Upper lobe of left lung (tissue), 6 donors: ENCODE measurements around the gene RABL6. TPM values are rescaled to one million over a fixed set of nuclear protein-coding genes. Genes with fewer than 3 reads are reported as not detected.
"Not testable (repeated sequence)": the region's sequence is repeated elsewhere in the genome, so short reads cannot be mapped to it uniquely, and the experiment has no call there.

Experiments
- ATAC-seq, 2 donors: fragments of 200-7000 bp; cut with Tn5 transposase; one replicate each; pipeline ENCODE4 v1.9.1; 2022; ENCODE audit warnings: mild to moderate bottlenecking in 2 of 2, moderate library complexity in 2 of 2; ENCODE audit not compliant: low FRiP score in 2 of 2
- DNase-seq, 2 donors: peaks; one replicate each; pipeline ENCODE4 v3.0.0-alpha.2; 2019 to 2020
- H3K27ac ChIP-seq, 4 donors: fragments of 200-600 bp; sonication (generic); one replicate each; pipeline ENCODE4 v1.5.1; 2016 to 2019
- H3K27me3 ChIP-seq, 4 donors: fragments of 200-600 bp; sonication (generic); one replicate each; pipeline ENCODE4 v1.5.1; 2017 to 2019
- H3K36me3 ChIP-seq, 4 donors: fragments of 200-600 bp; sonication (generic); one replicate each; pipeline ENCODE4 v1.5.1; 2016 to 2019
- H3K4me1 ChIP-seq, 4 donors: fragments of 200-600 bp; sonication (generic); one replicate each; pipeline ENCODE4 v1.5.1; 2018 to 2019
- H3K4me3 ChIP-seq, 4 donors: fragments of 200-600 bp; sonication (generic); one replicate each; pipeline ENCODE4 v1.5.1; 2017 to 2019; ENCODE audit warnings: mild to moderate bottlenecking in 2 of 4, moderate library complexity in 1 of 4
- H3K9me3 ChIP-seq, 4 donors: fragments of 200-600 bp; sonication (generic); one replicate each; pipeline ENCODE4 v1.5.1; 2018 to 2019
- EP300 ChIP-seq, 4 donors: sonication (generic); formaldehyde crosslinking; IDR thresholded peaks; one replicate each; pipeline ENCODE4 v1.5.1; 2017; ENCODE audit warnings: antibody characterized with exemption in 4 of 4, control low read depth in 2 of 4
- POLR2A ChIP-seq, 4 donors: fragments of 450-650 bp; IDR thresholded peaks; one replicate each; pipeline ENCODE4 v1.5.1; 2016 to 2017; ENCODE audit warnings: antibody characterized with exemption in 4 of 4, mild to moderate bottlenecking in 2 of 4
- POLR2AphosphoS5 ChIP-seq, 2 donors: sonication (generic); formaldehyde crosslinking; IDR thresholded peaks; one replicate each; pipeline ENCODE4 v1.5.1; 2017; ENCODE audit warnings: antibody characterized with exemption in 2 of 2
- WGBS, 2 donors: methylation state at CpG; one replicate each; pipeline ENCODE4 v1.1.5; 2017 to 2018; 5-methylcytosine and 5-hydroxymethylcytosine counted together
- total RNA-seq, 6 donors: library from RNA; depleted of rRNA in 4 of 6; stranded (reverse); fragments of >200 nt in 4 of 6; gene quantifications; one replicate each; pipeline versions ENCODE4 v1.1.0 to v1.2.1, GENCODE V29; 2016 to 2021
- TF ChIP-seq, protein P1 (sequence below), 6 experiments: fragments of 450-650 bp in 4 of 6; fragments of 200-600 bp in 2 of 6; sonication (generic) in 2 of 6; IDR thresholded peaks; one replicate each; pipeline ENCODE4 v1.5.1; 2016 to 2019; ENCODE audit warnings: antibody characterized with exemption in 6 of 6
- donor health status: DM: no; HTN: no; CAD: no; lungs with moderate emphysema.
- donor health status: DM: no; HTN: yes; CAD: no; lungs with severe emphysema.

RABL6 gene
- total RNA-seq, 6 donors from 2014 or later: 47.2 to 128 (median 78.9) TPM

DNA sequence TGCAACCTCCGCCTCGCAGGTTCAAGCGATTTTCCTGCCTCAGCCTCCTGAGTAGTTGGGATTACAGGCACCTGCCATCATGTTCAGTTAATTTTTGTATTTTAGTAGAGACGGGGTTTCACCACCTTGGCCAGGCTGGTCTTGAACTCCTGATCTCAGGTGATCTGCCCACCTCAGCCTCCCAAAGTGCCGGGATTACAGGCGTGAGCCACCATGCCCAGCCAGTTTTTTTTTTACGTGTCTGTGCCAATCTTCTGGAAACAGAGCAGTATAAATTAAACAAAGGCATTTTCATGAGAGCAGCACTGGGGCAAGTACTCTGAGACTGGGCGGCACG is 75.2 kb downstream of the RABL6 start:
- 70 to 91% methylated on average over 9 of the region's 9 CpGs for WGBS, 2 donors
- not testable (repeated sequence) for DNase-seq, H3K4me3 ChIP-seq, H3K27me3 ChIP-seq, H3K9me3 ChIP-seq, ATAC-seq, H3K36me3 ChIP-seq
- Histone ChIP-seq H3K27ac (peak overlapping the region; percentile 30 to 61 (median 48)), H3K4me1 (peaks cover 29 to 40% (median 33%) of the 10 kb centered on the region in 4 donors)
- peak in 1 of 2 donors; percentile 0 for TF ChIP-seq POLR2AphosphoS5 (IDR thresholded peaks at IDR 0.05)

DNA sequence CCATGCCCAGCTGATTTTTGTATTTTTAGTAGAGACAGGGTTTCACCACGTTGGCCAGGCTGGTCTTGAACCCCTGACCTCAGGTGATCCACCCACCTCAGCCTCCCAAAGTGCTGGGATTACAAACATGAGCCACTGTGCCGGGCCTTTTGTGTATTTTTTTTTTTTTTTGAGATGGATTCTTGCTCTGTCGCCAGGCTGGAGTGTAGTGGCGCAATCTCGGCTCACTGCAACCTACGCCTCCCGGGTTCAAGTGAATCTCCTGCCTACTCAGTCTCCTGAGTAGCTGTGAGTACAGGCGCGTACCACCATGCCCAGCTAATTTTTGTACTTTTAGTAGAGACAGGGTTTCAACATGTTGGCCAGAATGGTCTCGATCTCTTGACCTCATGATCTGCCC is 75.9 kb downstream of the RABL6 start:
- DNase-seq, H3K27ac ChIP-seq, H3K9me3 ChIP-seq, H3K4me3 ChIP-seq, H3K36me3 ChIP-seq, ATAC-seq, H3K27me3 ChIP-seq: not testable (repeated sequence)
- H3K4me1 ChIP-seq: peaks cover 30 to 47% (median 34%) of the 10 kb centered on the region in 4 donors
- 58 to 79% methylated on average over 10 of the region's 10 CpGs for WGBS, 2 donors

DNA sequence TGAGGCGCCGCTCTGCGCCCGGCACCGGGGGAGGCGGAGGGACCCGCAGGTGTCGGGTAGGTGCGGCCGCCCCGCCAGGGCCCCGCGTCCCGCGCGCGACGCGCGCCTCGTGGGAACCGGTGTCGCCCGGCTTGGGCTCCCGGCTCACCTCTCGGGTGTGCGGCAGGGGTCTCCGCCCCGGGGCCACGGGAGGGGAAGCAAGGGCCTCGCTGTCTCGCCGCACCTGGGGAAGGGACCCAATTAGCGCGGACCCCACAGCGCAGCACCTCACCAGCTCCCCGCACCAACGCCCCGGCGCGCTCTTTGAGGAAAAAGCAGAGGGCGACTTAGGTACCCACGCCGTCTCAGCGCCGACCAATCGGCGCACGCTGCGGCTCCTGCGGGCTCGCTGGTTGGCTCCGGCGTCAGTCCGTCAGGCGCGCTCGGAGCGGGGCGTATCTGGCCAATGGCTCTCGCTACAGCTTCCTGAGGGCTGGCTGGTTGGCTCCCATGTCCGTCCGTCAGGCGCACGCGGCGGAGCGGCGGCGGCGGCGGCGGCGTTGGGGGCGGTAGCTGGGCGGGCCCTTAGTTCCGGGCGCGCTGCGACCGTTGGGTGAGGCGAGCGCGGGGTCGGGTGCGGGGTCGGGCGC is 78.3 kb downstream of the RABL6 start, which contains the start of gene TRAF2:
Gene TRAF2 (plus strand): TSS at position 567 of the 629 bp plus-strand sequence. CDS start 12,225 bp downstream, outside the sequence.
- no peaks in the 10 kb centered on the region for H3K9me3 ChIP-seq
- peak; percentile 97 to 99 for ATAC-seq

DNA sequence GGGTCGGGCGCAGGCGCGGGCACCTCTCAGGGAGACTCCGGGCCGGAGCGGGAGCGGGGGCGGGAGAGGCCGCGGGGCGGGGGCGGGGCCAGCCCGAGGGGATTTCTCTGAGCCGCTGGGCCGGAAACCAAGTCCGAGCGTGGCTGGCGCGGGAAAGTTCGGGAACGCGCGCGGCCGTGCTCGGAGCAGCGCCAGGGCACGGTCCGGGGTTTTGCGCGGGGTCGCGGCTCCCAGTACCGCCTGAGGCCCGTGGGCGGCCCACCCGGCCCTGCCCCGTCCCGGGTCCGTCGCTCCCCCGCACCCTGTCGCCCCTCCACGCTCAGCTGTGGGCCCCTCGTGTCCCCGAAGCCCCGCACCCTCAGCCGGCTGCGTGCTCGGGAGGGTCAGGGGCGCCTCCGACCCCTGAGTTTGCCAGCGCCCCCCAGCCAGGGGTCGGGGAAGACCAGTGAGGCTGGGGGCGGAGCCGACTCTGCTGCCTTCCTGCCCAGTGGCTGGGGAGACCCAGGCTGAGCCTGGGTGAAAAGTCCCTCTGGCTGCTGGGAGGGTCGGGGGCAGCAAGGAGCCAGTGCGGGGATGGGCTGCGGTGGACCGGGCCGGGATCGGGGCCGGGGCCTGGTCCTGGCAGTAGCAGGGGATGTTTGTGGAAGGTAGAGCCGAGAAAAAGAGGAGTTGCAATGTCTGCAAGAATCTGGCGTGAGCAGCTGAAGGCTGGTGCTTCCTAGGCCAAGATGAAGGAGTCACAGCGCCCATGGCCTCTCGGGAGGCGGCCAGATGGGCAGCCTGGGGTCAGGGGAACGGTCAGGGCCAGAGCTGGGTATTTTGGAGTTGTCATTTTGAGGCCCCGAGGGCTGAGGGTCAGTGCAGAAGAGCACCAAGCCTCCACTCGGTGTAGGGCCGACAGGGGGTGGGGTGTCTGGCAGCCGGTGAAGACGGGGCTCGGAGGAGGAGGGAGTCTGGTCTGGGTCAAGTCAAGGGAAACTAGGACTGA is 79.2 kb downstream of the RABL6 start:
- peak overlapping the region; percentile 78 to 100 (median 93) for H3K4me3 ChIP-seq
- ATAC-seq (peak; percentile 12 to 61), DNase-seq (peak in 1 of 2 donors; percentile 42)
- peaks cover 0 to 13% (median 4%) of the 10 kb centered on the region in 4 donors for H3K36me3 ChIP-seq
- peak overlapping the region; percentile 84 to 98 (median 89) for H3K27ac ChIP-seq
- H3K27me3 ChIP-seq: no peaks in the 10 kb centered on the region
- peaks cover 25 to 41% (median 29%) of the 10 kb centered on the region in 4 donors for H3K4me1 ChIP-seq
- H3K9me3 ChIP-seq: no peaks in the 10 kb centered on the region
- WGBS, 2 donors: 1 to 2% methylated on average over 34 to 63 of the region's 76 CpGs
- no peak for TF ChIP-seq EP300 (IDR thresholded peaks at IDR 0.05)
- TF ChIP-seq POLR2A (IDR thresholded peaks at IDR 0.05): no peak
- TF ChIP-seq, protein P1, sequence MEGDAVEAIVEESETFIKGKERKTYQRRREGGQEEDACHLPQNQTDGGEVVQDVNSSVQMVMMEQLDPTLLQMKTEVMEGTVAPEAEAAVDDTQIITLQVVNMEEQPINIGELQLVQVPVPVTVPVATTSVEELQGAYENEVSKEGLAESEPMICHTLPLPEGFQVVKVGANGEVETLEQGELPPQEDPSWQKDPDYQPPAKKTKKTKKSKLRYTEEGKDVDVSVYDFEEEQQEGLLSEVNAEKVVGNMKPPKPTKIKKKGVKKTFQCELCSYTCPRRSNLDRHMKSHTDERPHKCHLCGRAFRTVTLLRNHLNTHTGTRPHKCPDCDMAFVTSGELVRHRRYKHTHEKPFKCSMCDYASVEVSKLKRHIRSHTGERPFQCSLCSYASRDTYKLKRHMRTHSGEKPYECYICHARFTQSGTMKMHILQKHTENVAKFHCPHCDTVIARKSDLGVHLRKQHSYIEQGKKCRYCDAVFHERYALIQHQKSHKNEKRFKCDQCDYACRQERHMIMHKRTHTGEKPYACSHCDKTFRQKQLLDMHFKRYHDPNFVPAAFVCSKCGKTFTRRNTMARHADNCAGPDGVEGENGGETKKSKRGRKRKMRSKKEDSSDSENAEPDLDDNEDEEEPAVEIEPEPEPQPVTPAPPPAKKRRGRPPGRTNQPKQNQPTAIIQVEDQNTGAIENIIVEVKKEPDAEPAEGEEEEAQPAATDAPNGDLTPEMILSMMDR (IDR thresholded peaks at IDR 0.05): no peak
- no peak for TF ChIP-seq POLR2AphosphoS5 (IDR thresholded peaks at IDR 0.05)

More for the DNA sequence above, 78.3 kb downstream of the RABL6 start, which contains the start of gene TRAF2:
- Histone ChIP-seq H3K27me3 (no peaks in the 10 kb centered on the region), H3K4me1 (peaks cover 30 to 47% (median 34%) of the 10 kb centered on the region in 4 donors), H3K4me3 (peak within 1 kb of the TSS; percentile 78 to 100 (median 93)), H3K36me3 (peaks cover 0 to 9% (median 4%) of the 10 kb centered on the region in 4 donors), H3K27ac (peak within 1 kb of the TSS; percentile 84 to 98 (median 89))
- WGBS, 2 donors: 0 to 1% methylated on average over 22 to 62 of the region's 88 CpGs
- DNase-seq: peak; percentile 96 to 100
- TF ChIP-seq EP300 (IDR thresholded peaks at IDR 0.05) (no peak), POLR2AphosphoS5 (IDR thresholded peaks at IDR 0.05) (peak; percentile 21 to 80), POLR2A (IDR thresholded peaks at IDR 0.05) (peak in 2 of 4 donors; percentile 35 to 63)
- TF ChIP-seq, protein P1 (IDR thresholded peaks at IDR 0.05): peak in 3 of 6 experiments; percentile 7 to 24 (median 23)

DNA sequence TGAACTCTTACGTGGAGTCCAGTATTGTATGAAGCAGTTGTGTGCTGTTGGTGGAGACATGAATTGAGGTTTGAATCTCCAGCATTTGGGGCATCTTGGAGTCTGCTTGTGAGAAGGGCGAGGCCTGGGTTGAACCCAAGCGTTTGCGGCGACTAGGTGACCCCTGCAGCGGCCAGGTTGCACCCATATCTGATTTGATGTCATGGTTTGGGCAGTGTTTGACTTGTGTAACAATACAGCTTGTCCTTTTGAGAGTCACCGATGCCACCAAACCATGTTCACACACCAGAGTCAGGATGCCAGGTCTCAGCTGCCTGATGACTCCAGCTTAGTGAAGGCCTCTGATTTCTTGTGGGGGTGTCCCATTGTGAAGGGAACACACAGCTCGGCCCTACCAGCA is 80.7 kb downstream of the RABL6 start:
- 85 to 92% methylated on average over 8 of the region's 8 CpGs for WGBS, 2 donors
- DNase-seq (no peak), ATAC-seq (no peak)
- no peak for TF ChIP-seq EP300 (IDR thresholded peaks at IDR 0.05)
- TF ChIP-seq POLR2AphosphoS5 (IDR thresholded peaks at IDR 0.05): no peak
- TF ChIP-seq, protein P1 (IDR thresholded peaks at IDR 0.05): no peak
- TF ChIP-seq POLR2A (IDR thresholded peaks at IDR 0.05): no peak
- H3K4me3 ChIP-seq: no peak overlapping the region
- no peaks in the 10 kb centered on the region for H3K27me3 ChIP-seq
- H3K36me3 ChIP-seq: peaks cover 0 to 13% (median 8%) of the 10 kb centered on the region in 4 donors
- no peaks in the 10 kb centered on the region for H3K9me3 ChIP-seq
- H3K27ac ChIP-seq: no peak overlapping the region
- peaks cover 14 to 29% (median 17%) of the 10 kb centered on the region in 4 donors for H3K4me1 ChIP-seq
